HEK293 (cell line): ENCODE data around the gene PCDH9.

Experiments used
- BCL11A ChIP-seq: fragments of 450-650 bp; formaldehyde crosslinking; IDR thresholded peaks from 2 replicates; pipeline ENCODE4 v1.5.1; 2016; ENCODE audit warnings: low read depth, missing biosample characterization, missing genetic modification characterization
- TCF7L2 ChIP-seq: IDR thresholded peaks from 2 replicates; pipeline ENCODE4 v1.6.1; 2011; ENCODE audit warnings: low read depth, mild to moderate bottlenecking, inconsistent platforms, low read length, moderate library complexity, borderline replicate concordance
- YY1 ChIP-seq: fragments of 450-650 bp; formaldehyde crosslinking; IDR thresholded peaks from 2 replicates; pipeline ENCODE4 v1.5.1; 2018; ENCODE audit warnings: missing biosample characterization, missing genetic modification characterization
- ZNF274 ChIP-seq, 2 experiments: fragments of 200-500 bp in 1 of 2; fragments of 450-650 bp in 1 of 2; sonication (Bioruptor generic) in 1 of 2; formaldehyde crosslinking in 1 of 2; IDR thresholded peaks; 2 replicates each; pipeline versions ENCODE4 v1.5.1 to v1.6.1; 2014 to 2016; ENCODE audit warnings: borderline replicate concordance in 1 of 2, inconsistent platforms in 1 of 2, low read length in 1 of 2, missing biosample characterization in 1 of 2, missing genetic modification characterization in 1 of 2
- ZNF335 ChIP-seq: fragments of 450-650 bp; formaldehyde crosslinking; conservative IDR thresholded peaks from 2 replicates; pipeline ENCODE4 v1.5.1; 2016; ENCODE audit warnings: missing biosample characterization, missing genetic modification characterization
- ZNF510 ChIP-seq: fragments of 450-650 bp; formaldehyde crosslinking; IDR thresholded peaks from 2 replicates; pipeline ENCODE4 v1.5.1; 2018; ENCODE audit warnings: mild to moderate bottlenecking, missing genetic modification characterization, missing biosample characterization; ENCODE audit not compliant: insufficient replicate concordance
- TF ChIP-seq, protein P1 (sequence below): fragments of 450-650 bp; formaldehyde crosslinking; IDR thresholded peaks from 2 replicates; pipeline ENCODE4 v1.5.1; 2016; ENCODE audit warnings: missing biosample characterization, missing genetic modification characterization
- TF ChIP-seq, protein P2 (sequence below): fragments of 450-650 bp; formaldehyde crosslinking; IDR thresholded peaks from 2 replicates; pipeline ENCODE4 v1.5.1; 2017; ENCODE audit warnings: missing biosample characterization, mild to moderate bottlenecking, missing genetic modification characterization, moderate library complexity
- TF ChIP-seq, protein P3 (sequence below): fragments of 450-650 bp; formaldehyde crosslinking; IDR thresholded peaks from 2 replicates; pipeline ENCODE4 v1.5.1; 2016; ENCODE audit warnings: missing biosample characterization, missing genetic modification characterization

DNA sequence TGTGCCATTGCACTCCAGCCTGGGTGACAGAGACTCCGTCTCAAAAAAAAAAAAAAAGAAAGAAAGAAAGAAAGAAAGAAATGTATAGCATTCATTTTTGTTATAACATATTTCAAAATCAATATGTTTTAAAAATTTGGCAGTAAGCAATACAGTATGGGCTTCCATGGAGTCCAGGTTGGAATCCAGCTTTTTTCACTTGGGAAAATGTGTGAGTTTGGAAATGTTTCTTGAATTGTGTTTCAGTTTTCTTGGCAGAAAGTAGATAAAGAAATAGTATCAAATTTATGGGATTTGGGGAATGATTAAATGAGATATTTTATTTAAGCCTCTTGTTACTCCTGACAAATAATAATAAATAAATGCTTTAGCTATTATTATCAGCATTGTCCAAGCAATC lies 225.6 kb downstream of the PCDH9 start:
- TF ChIP-seq, protein P1, sequence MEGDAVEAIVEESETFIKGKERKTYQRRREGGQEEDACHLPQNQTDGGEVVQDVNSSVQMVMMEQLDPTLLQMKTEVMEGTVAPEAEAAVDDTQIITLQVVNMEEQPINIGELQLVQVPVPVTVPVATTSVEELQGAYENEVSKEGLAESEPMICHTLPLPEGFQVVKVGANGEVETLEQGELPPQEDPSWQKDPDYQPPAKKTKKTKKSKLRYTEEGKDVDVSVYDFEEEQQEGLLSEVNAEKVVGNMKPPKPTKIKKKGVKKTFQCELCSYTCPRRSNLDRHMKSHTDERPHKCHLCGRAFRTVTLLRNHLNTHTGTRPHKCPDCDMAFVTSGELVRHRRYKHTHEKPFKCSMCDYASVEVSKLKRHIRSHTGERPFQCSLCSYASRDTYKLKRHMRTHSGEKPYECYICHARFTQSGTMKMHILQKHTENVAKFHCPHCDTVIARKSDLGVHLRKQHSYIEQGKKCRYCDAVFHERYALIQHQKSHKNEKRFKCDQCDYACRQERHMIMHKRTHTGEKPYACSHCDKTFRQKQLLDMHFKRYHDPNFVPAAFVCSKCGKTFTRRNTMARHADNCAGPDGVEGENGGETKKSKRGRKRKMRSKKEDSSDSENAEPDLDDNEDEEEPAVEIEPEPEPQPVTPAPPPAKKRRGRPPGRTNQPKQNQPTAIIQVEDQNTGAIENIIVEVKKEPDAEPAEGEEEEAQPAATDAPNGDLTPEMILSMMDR (tag by site-specific recombination) = no peak
- TF ChIP-seq, protein P2, sequence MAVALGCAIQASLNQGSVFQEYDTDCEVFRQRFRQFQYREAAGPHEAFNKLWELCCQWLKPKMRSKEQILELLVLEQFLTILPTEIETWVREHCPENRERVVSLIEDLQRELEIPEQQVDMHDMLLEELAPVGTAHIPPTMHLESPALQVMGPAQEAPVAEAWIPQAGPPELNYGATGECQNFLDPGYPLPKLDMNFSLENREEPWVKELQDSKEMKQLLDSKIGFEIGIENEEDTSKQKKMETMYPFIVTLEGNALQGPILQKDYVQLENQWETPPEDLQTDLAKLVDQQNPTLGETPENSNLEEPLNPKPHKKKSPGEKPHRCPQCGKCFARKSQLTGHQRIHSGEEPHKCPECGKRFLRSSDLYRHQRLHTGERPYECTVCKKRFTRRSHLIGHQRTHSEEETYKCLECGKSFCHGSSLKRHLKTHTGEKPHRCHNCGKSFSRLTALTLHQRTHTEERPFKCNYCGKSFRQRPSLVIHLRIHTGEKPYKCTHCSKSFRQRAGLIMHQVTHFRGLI (tag by site-specific recombination) = no peak
- TF ChIP-seq ZNF335 (no peak), TCF7L2 (no peak), YY1 (no peak), BCL11A (tag by site-specific recombination) (no peak), ZNF510 (tag by site-specific recombination) (no peak), ZNF274 (IDR thresholded peaks at IDR 0.05; ENCODE audit: low read length) (no peak), ZNF274 (tag by site-specific recombination; IDR thresholded peaks at IDR 0.05; ENCODE audit: borderline replicate concordance) (no peak)
- TF ChIP-seq, protein P3, sequence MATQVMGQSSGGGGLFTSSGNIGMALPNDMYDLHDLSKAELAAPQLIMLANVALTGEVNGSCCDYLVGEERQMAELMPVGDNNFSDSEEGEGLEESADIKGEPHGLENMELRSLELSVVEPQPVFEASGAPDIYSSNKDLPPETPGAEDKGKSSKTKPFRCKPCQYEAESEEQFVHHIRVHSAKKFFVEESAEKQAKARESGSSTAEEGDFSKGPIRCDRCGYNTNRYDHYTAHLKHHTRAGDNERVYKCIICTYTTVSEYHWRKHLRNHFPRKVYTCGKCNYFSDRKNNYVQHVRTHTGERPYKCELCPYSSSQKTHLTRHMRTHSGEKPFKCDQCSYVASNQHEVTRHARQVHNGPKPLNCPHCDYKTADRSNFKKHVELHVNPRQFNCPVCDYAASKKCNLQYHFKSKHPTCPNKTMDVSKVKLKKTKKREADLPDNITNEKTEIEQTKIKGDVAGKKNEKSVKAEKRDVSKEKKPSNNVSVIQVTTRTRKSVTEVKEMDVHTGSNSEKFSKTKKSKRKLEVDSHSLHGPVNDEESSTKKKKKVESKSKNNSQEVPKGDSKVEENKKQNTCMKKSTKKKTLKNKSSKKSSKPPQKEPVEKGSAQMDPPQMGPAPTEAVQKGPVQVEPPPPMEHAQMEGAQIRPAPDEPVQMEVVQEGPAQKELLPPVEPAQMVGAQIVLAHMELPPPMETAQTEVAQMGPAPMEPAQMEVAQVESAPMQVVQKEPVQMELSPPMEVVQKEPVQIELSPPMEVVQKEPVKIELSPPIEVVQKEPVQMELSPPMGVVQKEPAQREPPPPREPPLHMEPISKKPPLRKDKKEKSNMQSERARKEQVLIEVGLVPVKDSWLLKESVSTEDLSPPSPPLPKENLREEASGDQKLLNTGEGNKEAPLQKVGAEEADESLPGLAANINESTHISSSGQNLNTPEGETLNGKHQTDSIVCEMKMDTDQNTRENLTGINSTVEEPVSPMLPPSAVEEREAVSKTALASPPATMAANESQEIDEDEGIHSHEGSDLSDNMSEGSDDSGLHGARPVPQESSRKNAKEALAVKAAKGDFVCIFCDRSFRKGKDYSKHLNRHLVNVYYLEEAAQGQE (tag by site-specific recombination) = no peak
